HCT116 (cell line): ENCODE data around the gene SIRPB2. TPM values are rescaled to one million over a fixed set of nuclear protein-coding genes. Genes with fewer than 3 reads are reported as not detected.
A peak's percentile ranks its signal among the peaks of the same experiment; 100 is the strongest.

Experiments used
- ATAC-seq: fragments of 200-7000 bp; cut with Tn5 transposase; 2 replicates; pipeline ENCODE4 v1.9.1; 2020; ENCODE audit warnings: mild to moderate bottlenecking, moderate library complexity
- BruUV-seq: library from RNA; stranded (reverse); fragments of 400-500 nt; replicated peaks from 2 replicates; lab custom pipeline; 2021; lab: Mats Ljungman, UMichigan
- CTCF ChIA-PET: fragments of 300-600 bp; sonication (Branson Sonifier 250); formaldehyde crosslinking; loops from one replicate; lab custom pipeline; 2021; ENCODE audit warnings: antibody characterized with exemption; lab: Charles Lee
- POLR2A ChIA-PET: fragments of 300-600, 350-600 bp; sonication (Branson Sonifier 250); formaldehyde crosslinking; loops from one replicate; lab custom pipeline; 2021; ENCODE audit warnings: antibody characterized with exemption; lab: Charles Lee
- RAD21 ChIA-PET, 2 experiments: fragments of 300-600 bp; sonication (Branson Sonifier 250); formaldehyde crosslinking; loops; one replicate each; lab custom pipeline; 2023; ENCODE audit warnings: low total read pairs in 2 of 2; ENCODE audit not compliant: uncharacterized antibody in 2 of 2, unreplicated experiment in 2 of 2, low non-redundant PET in 1 of 2; lab: Charles Lee
- DNase-seq: peaks from one replicate; pipeline ENCODE4 v3.0.0-alpha.2; 2010; ENCODE audit warnings: low read depth, low spot score
- H2AFZ ChIP-seq: fragments of 200-600 bp; shearing (Covaris generic), sonication (generic); 2 replicates; pipeline ENCODE4 v1.6.1; 2017; ENCODE audit warnings: low read depth, mixed run types, mixed read lengths, antibody characterized with exemption, low read length; ENCODE audit not compliant: poor library complexity, severe bottlenecking
- H3K27ac ChIP-seq: 2 replicates; pipeline ENCODE4 v1.5.1; 2012; ENCODE audit warnings: low read depth, low read length
- H3K27me3 ChIP-seq: fragments of 200-600 bp; sonication (generic); 2 replicates; pipeline ENCODE4 v1.6.1; 2016; ENCODE audit warnings: mixed run types, low read length, mixed read lengths; ENCODE audit not compliant: insufficient read depth
- H3K36me3 ChIP-seq, 2 experiments: fragments of 200-500 bp in 1 of 2; fragments of 200-600 bp in 1 of 2; sonication (Bioruptor generic) in 1 of 2; sonication (generic) in 1 of 2; 2 replicates each; pipeline versions ENCODE4 v1.5.1 to v1.6.1; 2014 to 2016; ENCODE audit warnings: low read length in 2 of 2, inconsistent platforms in 1 of 2, mixed read lengths in 1 of 2, mixed run types in 1 of 2; ENCODE audit not compliant: insufficient read depth in 2 of 2, control insufficient read depth in 1 of 2
- H3K4me1 ChIP-seq, 2 experiments: fragments of 200-600 bp in 1 of 2; sonication (generic) in 1 of 2; 2 replicates each; pipeline versions ENCODE4 v1.5.1 to v1.6.1; 2012 to 2017; ENCODE audit warnings: low read length in 2 of 2, inconsistent platforms in 1 of 2, mild to moderate bottlenecking in 1 of 2, mixed read lengths in 1 of 2, mixed run types in 1 of 2, moderate library complexity in 1 of 2; ENCODE audit not compliant: insufficient read depth in 2 of 2, control insufficient read depth in 1 of 2
- H3K4me2 ChIP-seq: fragments of 200-600 bp; sonication (generic); 2 replicates; pipeline ENCODE4 v1.6.1; 2017; ENCODE audit warnings: mixed run types, low read length, mixed read lengths
- H3K4me3 ChIP-seq, 2 experiments: fragments of 200-600 bp in 1 of 2; sonication (generic) in 1 of 2; replicated peaks in 1 of 2; 2 replicates each; pipeline ENCODE4 v1.5.1; 2011 to 2016; ENCODE audit warnings: low read length in 2 of 2, control low read depth in 1 of 2, low read depth in 1 of 2, mild to moderate bottlenecking in 1 of 2, mixed read lengths in 1 of 2, mixed run types in 1 of 2
- H3K79me2 ChIP-seq: fragments of 200-600 bp; sonication (generic); 2 replicates; pipeline ENCODE4 v1.6.1; 2017; ENCODE audit warnings: mild to moderate bottlenecking, mixed run types, low read length, moderate library complexity, mixed read lengths; ENCODE audit not compliant: insufficient read depth
- H3K9ac ChIP-seq: fragments of 200-600 bp; sonication (generic); 2 replicates; pipeline ENCODE4 v1.6.1; 2016; ENCODE audit warnings: low read length, mixed read lengths
- H3K9me2 ChIP-seq: fragments of 200-600 bp; sonication (generic), shearing (Covaris generic); 2 replicates; pipeline ENCODE4 v1.6.1; 2017; ENCODE audit warnings: mixed run types, mild to moderate bottlenecking, moderate library complexity; ENCODE audit not compliant: insufficient read depth
- H3K9me3 ChIP-seq, 2 experiments: fragments of 200-500 bp in 1 of 2; fragments of 200-600 bp in 1 of 2; sonication (Bioruptor generic) in 1 of 2; sonication (generic) in 1 of 2; 2 replicates each; pipeline ENCODE4 v1.6.1; 2014 to 2017; ENCODE audit warnings: low read length in 2 of 2, mixed read lengths in 2 of 2, inconsistent platforms in 1 of 2, low read depth in 1 of 2, mild to moderate bottlenecking in 1 of 2, mixed run types in 1 of 2, moderate library complexity in 1 of 2; ENCODE audit not compliant: control insufficient read depth in 1 of 2, insufficient read depth in 1 of 2
- H4K20me1 ChIP-seq: fragments of 200-600 bp; sonication (generic), shearing (Covaris generic); 2 replicates; pipeline ENCODE4 v1.6.1; 2017; ENCODE audit warnings: mixed run types, mild to moderate bottlenecking, moderate library complexity; ENCODE audit not compliant: insufficient read depth
- ATF3 ChIP-seq: IDR thresholded peaks from 2 replicates; pipeline ENCODE4 v1.6.1; 2012
- CBX3 ChIP-seq: IDR thresholded peaks from 2 replicates; pipeline ENCODE4 v1.6.1; 2012; ENCODE audit warnings: low read depth
- CEBPB ChIP-seq: IDR thresholded peaks from 2 replicates; pipeline ENCODE4 v1.6.1; 2012; ENCODE audit warnings: low read depth
- EGR1 ChIP-seq: IDR thresholded peaks from 2 replicates; pipeline ENCODE4 v1.6.1; 2012; ENCODE audit warnings: low read depth
- ELF1 ChIP-seq: IDR thresholded peaks from 2 replicates; pipeline ENCODE4 v1.6.1; 2012; ENCODE audit warnings: low read depth, borderline replicate concordance
- EZH2 ChIP-seq: fragments of 200-600 bp; sonication (generic); IDR thresholded peaks from 2 replicates; pipeline ENCODE4 v1.6.1; 2017; ENCODE audit warnings: antibody characterized with exemption, mixed run types
- EZH2phosphoT487 ChIP-seq: fragments of 200-600 bp; IDR thresholded peaks from 2 replicates; pipeline ENCODE4 v1.6.1; 2018; ENCODE audit warnings: antibody characterized with exemption, borderline replicate concordance
- FOSL1 ChIP-seq: IDR thresholded peaks from 2 replicates; pipeline ENCODE4 v1.6.1; 2012; ENCODE audit warnings: low read depth
- MAX ChIP-seq: IDR thresholded peaks from 2 replicates; pipeline ENCODE4 v1.6.1; 2012
- POLR2A ChIP-seq: IDR thresholded peaks from 2 replicates; pipeline ENCODE4 v1.7.0; 2011; ENCODE audit warnings: borderline replicate concordance; ENCODE audit not compliant: insufficient read depth, insufficient read length; ENCODE audit errors: extremely low read depth
- POLR2AphosphoS5 ChIP-seq: IDR thresholded peaks from 2 replicates; pipeline ENCODE4 v1.6.1; 2011; ENCODE audit warnings: mild to moderate bottlenecking, low read depth, low read length, moderate library complexity
- RAD21 ChIP-seq: IDR thresholded peaks from 2 replicates; pipeline ENCODE4 v1.6.1; 2012; ENCODE audit warnings: low read depth, mild to moderate bottlenecking
- SIN3A ChIP-seq: IDR thresholded peaks from 2 replicates; pipeline ENCODE4 v1.6.1; 2012; ENCODE audit warnings: low read depth
- SP1 ChIP-seq: IDR thresholded peaks from 2 replicates; pipeline ENCODE4 v1.6.1; 2012; ENCODE audit warnings: low read depth
- SRF ChIP-seq: IDR thresholded peaks from 2 replicates; pipeline ENCODE4 v1.6.1; 2012; ENCODE audit warnings: low read depth
- TCF7L2 ChIP-seq: IDR thresholded peaks from 2 replicates; pipeline ENCODE4 v1.7.0; 2011; ENCODE audit warnings: borderline replicate concordance, inconsistent platforms; ENCODE audit not compliant: insufficient read depth, insufficient read length; ENCODE audit errors: extremely low read depth
- YY1 ChIP-seq: IDR thresholded peaks from 2 replicates; pipeline ENCODE4 v1.6.1; 2011; ENCODE audit warnings: low read length, low read depth, moderate library complexity, mild to moderate bottlenecking; ENCODE audit not compliant: insufficient replicate concordance; ENCODE audit errors: extremely low read depth
- ZBTB33 ChIP-seq: IDR thresholded peaks from 2 replicates; pipeline ENCODE4 v1.6.1; 2011; ENCODE audit warnings: mild to moderate bottlenecking, low read length, moderate library complexity; ENCODE audit not compliant: insufficient replicate concordance; ENCODE audit errors: extremely low read depth
- ZFX ChIP-seq: fragments of 450-650 bp; IDR thresholded peaks from 2 replicates; pipeline ENCODE4 v1.6.1; 2017
- ZNF274 ChIP-seq: fragments of 200-500 bp; sonication (Bioruptor generic); IDR thresholded peaks from 2 replicates; pipeline ENCODE4 v1.6.1; 2014; ENCODE audit warnings: mild to moderate bottlenecking, low read depth, low read length, inconsistent platforms
- intact Hi-C: fragments of 100-400 bp; cut with micrococcal nuclease; formaldehyde crosslinking; loops from 2 replicates; pipeline ENCODE4 v1.10.0; 2022
- total RNA-seq: library from RNA; stranded (reverse); gene quantifications from one replicate; pipeline ENCODE4 v1.2.1, GENCODE V29; 2021; ENCODE audit not compliant: unreplicated experiment
- TF ChIP-seq, protein P1 (sequence below), 3 experiments: fragments of 200-600 bp in 1 of 3; sonication (generic) in 1 of 3; IDR thresholded peaks in 2 of 3; conservative IDR thresholded peaks in 1 of 3; 2 replicates each; pipeline ENCODE4 v1.5.1; 2012 to 2017; ENCODE audit warnings: low read depth in 2 of 3, low read length in 2 of 3, antibody characterized with exemption in 1 of 3, borderline replicate concordance in 1 of 3, control low read depth in 1 of 3, mild to moderate bottlenecking in 1 of 3, mixed read lengths in 1 of 3, mixed run types in 1 of 3, moderate library complexity in 1 of 3; ENCODE audit not compliant: insufficient read depth in 1 of 3

SIRPB2 gene
- total RNA-seq, 1 experiment from 2014 or later: not detected

DNA sequence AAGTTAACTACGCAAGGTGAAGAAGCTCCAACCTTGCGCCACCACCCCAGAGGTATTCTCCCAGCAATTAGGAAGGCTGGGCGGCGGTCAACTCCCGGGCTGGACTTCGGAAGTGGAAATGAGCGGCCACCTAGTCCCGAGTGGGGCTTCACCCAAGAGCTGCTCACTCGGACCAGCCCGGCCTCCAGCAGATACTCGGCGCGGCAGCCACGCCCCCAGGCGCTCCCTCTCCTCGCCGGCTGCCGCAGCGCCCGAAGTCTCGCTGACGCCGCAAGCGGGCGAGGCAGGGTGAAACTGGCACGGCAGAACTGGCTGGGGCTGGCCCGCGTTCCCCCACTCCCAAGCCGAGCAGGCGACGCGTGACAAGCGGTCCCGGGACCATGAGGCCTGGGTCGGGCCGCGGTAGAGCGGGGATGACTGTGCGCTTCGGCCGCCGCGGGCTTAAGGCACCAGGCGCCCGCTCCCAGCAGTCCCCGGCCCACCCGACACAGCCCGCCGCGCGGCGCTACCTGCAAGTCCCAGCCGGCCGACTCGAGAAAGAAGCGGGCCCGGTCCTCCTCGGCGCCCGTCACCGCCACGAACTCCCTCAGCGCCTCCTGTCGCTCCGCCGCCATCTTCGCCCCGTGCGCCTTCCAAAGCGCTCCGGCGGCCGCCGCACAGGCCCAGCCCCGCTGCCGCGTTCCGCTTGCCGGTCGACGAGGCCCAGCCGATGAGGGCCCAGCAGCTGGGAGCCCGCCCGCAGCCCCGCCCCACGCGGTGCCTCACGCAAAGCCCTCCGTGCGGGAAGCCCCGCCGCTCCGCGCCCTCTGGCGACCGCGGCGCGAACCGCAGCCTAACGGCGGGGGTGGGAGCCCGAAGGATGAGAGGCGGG lies 24.8 kb downstream of the SIRPB2 start, which contains the start of gene NSFL1C:
NSFL1C (minus strand) TSS at position 639 of the 871 bp plus-strand sequence; CDS start at position 614, 25 bp downstream.
- peaks cover 48% of the 10 kb centered on the region for H3K79me2 ChIP-seq
- peak within 1 kb of the TSS; percentile 90 for H3K4me2 ChIP-seq
- ChIA-PET POLR2A (no interaction called here), CTCF (interaction anchor here (1.0 to 2.3 kb wide), 7 partner anchors 9 to 311 kb away, joined by 3 to 18 read pairs (median 5); no protein-coding TSS in a partner anchor), RAD21 (interaction anchor here in 1 of 2 experiments (0.5 kb wide), 1 partner anchor 155 kb away, joined by 4 read pairs; no protein-coding TSS in a partner anchor)
- intact Hi-C loops: loop anchor here (1.0 to 10.0 kb wide), 4 partner anchors 139 to 348 kb away; partner anchors contain the start of genes PSMF1 and SDCBP2
- ATAC-seq (peak; percentile 93), DNase-seq (peak; percentile 85)
- peaks cover 6% of the 10 kb centered on the region; the same call in 1 of the 2 replicates for H4K20me1 ChIP-seq
- H3K27ac ChIP-seq: peak within 1 kb of the TSS; percentile 71
- H3K4me3 ChIP-seq: peak within 1 kb of the TSS; percentile 75 to 86
- no peaks in the 10 kb centered on the region for H3K27me3 ChIP-seq
- H2AFZ ChIP-seq: peak within 1 kb of the TSS; percentile 84
- no peaks in the 10 kb centered on the region for H3K9me3 ChIP-seq
- BruUV-seq: no TSS peak
- H3K9me2 ChIP-seq: no peaks in the 10 kb centered on the region
- peaks cover 19 to 25% of the 10 kb centered on the region in 2 experiments; a peak in 3 of 4 replicates for H3K36me3 ChIP-seq
- H3K9ac ChIP-seq: peak within 1 kb of the TSS; percentile 95
- peaks cover 12 to 36% of the 10 kb centered on the region in 2 experiments for H3K4me1 ChIP-seq
- TF ChIP-seq SIN3A: peak; percentile 91; the same call in 1 of the 2 replicates
- TF ChIP-seq EZH2phosphoT487: no peak
- TF ChIP-seq ZFX: peak; percentile 95
- peak; percentile 84 for TF ChIP-seq MAX
- no peak for TF ChIP-seq ZBTB33
- TF ChIP-seq RAD21: peak; percentile 48; the same call in 1 of the 2 replicates
- no peak for TF ChIP-seq CEBPB
- TF ChIP-seq EGR1: peak; percentile 65
- peak; percentile 80 for TF ChIP-seq POLR2AphosphoS5
- TF ChIP-seq ZNF274: no peak
- peak; percentile 81; the same call in 1 of the 2 replicates for TF ChIP-seq SRF
- no peak for TF ChIP-seq TCF7L2
- no peak for TF ChIP-seq FOSL1
- TF ChIP-seq, protein P1, sequence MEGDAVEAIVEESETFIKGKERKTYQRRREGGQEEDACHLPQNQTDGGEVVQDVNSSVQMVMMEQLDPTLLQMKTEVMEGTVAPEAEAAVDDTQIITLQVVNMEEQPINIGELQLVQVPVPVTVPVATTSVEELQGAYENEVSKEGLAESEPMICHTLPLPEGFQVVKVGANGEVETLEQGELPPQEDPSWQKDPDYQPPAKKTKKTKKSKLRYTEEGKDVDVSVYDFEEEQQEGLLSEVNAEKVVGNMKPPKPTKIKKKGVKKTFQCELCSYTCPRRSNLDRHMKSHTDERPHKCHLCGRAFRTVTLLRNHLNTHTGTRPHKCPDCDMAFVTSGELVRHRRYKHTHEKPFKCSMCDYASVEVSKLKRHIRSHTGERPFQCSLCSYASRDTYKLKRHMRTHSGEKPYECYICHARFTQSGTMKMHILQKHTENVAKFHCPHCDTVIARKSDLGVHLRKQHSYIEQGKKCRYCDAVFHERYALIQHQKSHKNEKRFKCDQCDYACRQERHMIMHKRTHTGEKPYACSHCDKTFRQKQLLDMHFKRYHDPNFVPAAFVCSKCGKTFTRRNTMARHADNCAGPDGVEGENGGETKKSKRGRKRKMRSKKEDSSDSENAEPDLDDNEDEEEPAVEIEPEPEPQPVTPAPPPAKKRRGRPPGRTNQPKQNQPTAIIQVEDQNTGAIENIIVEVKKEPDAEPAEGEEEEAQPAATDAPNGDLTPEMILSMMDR (IDR thresholded peaks at IDR 0.05 in 2 of 3, conservative IDR thresholded peaks at IDR 0.05 in 1 of 3; ENCODE audit: borderline replicate concordance in 1 of 3, insufficient read depth in 1 of 3, low read depth in 2 of 3, low read length in 2 of 3): peak; percentile 71 to 85 (median 84)
- no peak for TF ChIP-seq ATF3
- TF ChIP-seq EZH2: no peak
- peak; percentile 43 for TF ChIP-seq POLR2A
- peak; percentile 97 for TF ChIP-seq CBX3
- peak; percentile 75 for TF ChIP-seq SP1
- TF ChIP-seq YY1: peak; percentile 95
- no peak for TF ChIP-seq ELF1
